Mammary epithelial cell (primary cell): ENCODE measurements around the gene CAMK2D.

Experiments used
- CTCF ChIP-seq, 2 donors: IDR thresholded peaks in 1 of 2; conservative IDR thresholded peaks in 1 of 2; 2 replicates each; pipeline ENCODE4 v1.5.1; 2011 to 2012; ENCODE audit warnings: inconsistent platforms in 2 of 2, low read length in 2 of 2, mild to moderate bottlenecking in 2 of 2, control low read depth in 1 of 2, low read depth in 1 of 2; ENCODE audit not compliant: insufficient read depth in 1 of 2; ENCODE audit errors: extremely low read depth in 1 of 2
- EZH2 ChIP-seq: IDR thresholded peaks from 2 replicates; pipeline ENCODE4 v1.6.1; 2012; ENCODE audit warnings: low read length, inconsistent platforms, borderline replicate concordance

- TF ChIP-seq CTCF (conservative IDR thresholded peaks at IDR 0.05 in 1 of 2, IDR thresholded peaks at IDR 0.05 in 1 of 2; ENCODE audit: extremely low read depth in 1 of 2, insufficient read depth in 1 of 2, low read depth in 1 of 2, low read length in 2 of 2): no peak
- no peak for TF ChIP-seq EZH2
Observed at GRCh38 chr4:113457886-113458285, 303.7 kb downstream of the CAMK2D start.
